Fibroblast of upper back skin (primary cell): Measurements from ENCODE around the gene AGPAT2.

ENCODE experiments used
- DNase-seq: peaks from one replicate; pipeline ENCODE4 v3.0.0-alpha.2; 2013

Gene AGPAT2

GRCh38 chr9:136672431-136673087 is 14.7 kb downstream of the AGPAT2 start:
- DNase-seq = no peak

GRCh38 chr9:136671646-136672430 is 15.4 kb downstream of the AGPAT2 start:
- DNase-seq = no peak

GRCh38 chr9:136671254-136671614 is 16.0 kb downstream of the AGPAT2 start:
- no peak for DNase-seq

GRCh38 chr9:136670576-136671253 is 16.5 kb downstream of the AGPAT2 start:
- no peak for DNase-seq

GRCh38 chr9:136669791-136670464 is 17.3 kb downstream of the AGPAT2 start:
- no peak for DNase-seq

GRCh38 chr9:136668983-136669790 is 18.1 kb downstream of the AGPAT2 start:
- DNase-seq = no peak

GRCh38 chr9:136667940-136668760 is 19.1 kb downstream of the AGPAT2 start:
- DNase-seq = no peak

- DNase-seq = no peak
Observed at GRCh38 chr9:136667214-136667939, 19.9 kb downstream of the AGPAT2 start.

- DNase-seq = no peak
Observed at GRCh38 chr9:136666372-136667213, 20.7 kb downstream of the AGPAT2 start.

GRCh38 chr9:136665704-136666371 is 21.4 kb downstream of the AGPAT2 start:
- DNase-seq = no peak

- no peak for DNase-seq
Observed at GRCh38 chr9:136665111-136665703, 22.1 kb downstream of the AGPAT2 start.

GRCh38 chr9:136664000-136664915 is 23.0 kb downstream of the AGPAT2 start:
- no peak for DNase-seq

- DNase-seq = no peak
Observed at GRCh38 chr9:136662656-136663581, 24.3 kb downstream of the AGPAT2 start, which contains the start of gene EGFL7. TSS of gene EGFL7 (plus strand) at chr9:136662916. CDS start at chr9:136668283, 5,367 bp downstream.

GRCh38 chr9:136662326-136662655 is 25.0 kb downstream of the AGPAT2 start:
- DNase-seq = no peak

GRCh38 chr9:136661641-136662325 is 25.5 kb downstream of the AGPAT2 start:
- DNase-seq = no peak

GRCh38 chr9:136660971-136661550 is 26.2 kb downstream of the AGPAT2 start:
- no peak for DNase-seq
